CD8-positive, alpha-beta memory T cell (primary cell): ENCODE data around the gene SCAI. TPM values are rescaled to one million over a fixed set of nuclear protein-coding genes. Genes with fewer than 3 reads are reported as not detected.
A peak's percentile ranks its signal among the peaks of the same experiment; 100 is the strongest.
"Not testable (repeated sequence)": the region's sequence is repeated elsewhere in the genome, so short reads cannot be mapped to it uniquely, and the experiment has no call there.

Source experiments
- CTCF ChIA-PET: fragments of 350-600 bp; sonication (Branson Sonifier 250); formaldehyde crosslinking; loops from one replicate; lab custom pipeline; 2021; ENCODE audit warnings: antibody characterized with exemption; lab: Charles Lee
- POLR2A ChIA-PET: fragments of 350-600 bp; sonication (Branson Sonifier 250); formaldehyde crosslinking; loops from one replicate; lab custom pipeline; 2021; ENCODE audit warnings: antibody characterized with exemption; lab: Charles Lee
- DNase-seq, 5 donors: peaks; one replicate each; pipeline versions ENCODE4 v3.0.0 to v3.0.0-alpha.2; 2020 to 2022; ENCODE audit warnings: mixed read lengths in 1 of 5
- H3K27ac ChIP-seq: one replicate; pipeline ENCODE4 v1.7.0; 2013; ENCODE audit warnings: low read depth, mild to moderate bottlenecking, low read length, moderate library complexity
- H3K27me3 ChIP-seq: 2 replicates; pipeline ENCODE4 v1.7.0; 2013; ENCODE audit warnings: low read length, mild to moderate bottlenecking; ENCODE audit not compliant: insufficient read depth, poor library complexity, severe bottlenecking
- H3K36me3 ChIP-seq: 2 replicates; pipeline ENCODE4 v1.7.0; 2013; ENCODE audit warnings: mild to moderate bottlenecking, low read length, moderate library complexity; ENCODE audit not compliant: insufficient read depth
- H3K4me1 ChIP-seq: 2 replicates; pipeline ENCODE4 v1.7.0; 2013; ENCODE audit warnings: mild to moderate bottlenecking, low read length, moderate library complexity; ENCODE audit not compliant: insufficient read depth
- H3K4me3 ChIP-seq: 2 replicates; pipeline ENCODE4 v1.7.0; 2013; ENCODE audit warnings: mild to moderate bottlenecking, low read length
- H3K9me3 ChIP-seq: 2 replicates; pipeline ENCODE4 v1.7.0; 2013; ENCODE audit warnings: mild to moderate bottlenecking, low read length
- H3K27ac Mint-ChIP-seq, 8 donors: one replicate each; pipeline ENCODE4 v1.8.0; 2020 to 2021; ENCODE audit warnings: mixed read lengths in 8 of 8, mild to moderate bottlenecking in 6 of 8, inconsistent platforms in 3 of 8, moderate library complexity in 3 of 8
- H3K27me3 Mint-ChIP-seq, 2 donors: one replicate each; pipeline ENCODE4 v1.8.0; 2020 to 2021; ENCODE audit warnings: mixed read lengths in 2 of 2, mild to moderate bottlenecking in 1 of 2, moderate library complexity in 1 of 2
- H3K36me3 Mint-ChIP-seq, 3 donors: one replicate each; pipeline ENCODE4 v1.8.0; 2020 to 2021; ENCODE audit warnings: mixed read lengths in 3 of 3, inconsistent platforms in 1 of 3, mild to moderate bottlenecking in 1 of 3
- H3K4me1 Mint-ChIP-seq, 3 donors: one replicate each; pipeline ENCODE4 v1.8.0; 2020 to 2021; ENCODE audit warnings: mixed read lengths in 3 of 3, inconsistent platforms in 1 of 3, mild to moderate bottlenecking in 1 of 3
- H3K4me3 Mint-ChIP-seq, 7 donors: one replicate each; pipeline ENCODE4 v1.8.0; 2020 to 2021; ENCODE audit warnings: mixed read lengths in 7 of 7, mild to moderate bottlenecking in 6 of 7, moderate library complexity in 4 of 7, inconsistent platforms in 2 of 7
- H3K9me3 Mint-ChIP-seq, 5 donors: one replicate each; pipeline ENCODE4 v1.8.0; 2020 to 2022; ENCODE audit warnings: mixed read lengths in 5 of 5, mild to moderate bottlenecking in 3 of 5, moderate library complexity in 2 of 5, inconsistent platforms in 1 of 5
- polyA plus RNA-seq: library from polyadenylated mRNA; unstranded; fragments of 300-500 nt; fragmentation: Illumina TruSeq; gene quantifications from one replicate; pipeline ENCODE4 v1.2.3, GENCODE V29; 2021
- total RNA-seq, 2 experiments: library from RNA; stranded (reverse); gene quantifications; one replicate each; pipeline ENCODE4 v1.2.3, GENCODE V29; 2021

Gene SCAI
- total and polyA plus RNA-seq, 3 experiments from 2014 or later: 0.72 to 8.5 (median 8.3) TPM

- no peak for DNase-seq
- H3K4me3 Mint-ChIP-seq: no peak overlapping the region
- peaks cover 4 to 10% (median 7%) of the 10 kb centered on the region in 3 donors for H3K4me1 Mint-ChIP-seq
- CTCF ChIA-PET: no interaction called here
- Histone ChIP-seq H3K36me3 (peaks cover 55% of the 10 kb centered on the region), H3K27me3 (no peaks in the 10 kb centered on the region), H3K27ac (no peak overlapping the region), H3K9me3 (no peaks in the 10 kb centered on the region), H3K4me1 (no peaks in the 10 kb centered on the region), H3K4me3 (no peak overlapping the region)
- H3K9me3 Mint-ChIP-seq: no peaks in the 10 kb centered on the region
- POLR2A ChIA-PET: no interaction called here
- peaks cover 0 to 76% (median 16%) of the 10 kb centered on the region in 3 donors for H3K36me3 Mint-ChIP-seq
- H3K27me3 Mint-ChIP-seq: no peaks in the 10 kb centered on the region
- H3K27ac Mint-ChIP-seq: peak overlapping the region in 3 of 8 donors; percentile 3 to 54 (median 19)
Observed at GRCh38 chr9:124929464-124929863, 213.9 kb downstream of the SCAI start.

GRCh38 chr9:124928116-124928515 is 215.2 kb downstream of the SCAI start:
- CTCF ChIA-PET: no interaction called here
- no peak overlapping the region for H3K27ac ChIP-seq

GRCh38 chr9:124920394-124920793 is 222.9 kb downstream of the SCAI start:
- H3K4me1 Mint-ChIP-seq, H3K9me3 ChIP-seq, H3K27me3 ChIP-seq, H3K9me3 Mint-ChIP-seq, DNase-seq, H3K27ac ChIP-seq, H3K4me3 Mint-ChIP-seq, POLR2A ChIA-PET, CTCF ChIA-PET, H3K36me3 ChIP-seq, H3K4me1 ChIP-seq, H3K27ac Mint-ChIP-seq, H3K27me3 Mint-ChIP-seq, H3K4me3 ChIP-seq: not testable (repeated sequence)
- peaks cover 9 to 60% (median 14%) of the 10 kb centered on the region in 3 donors for H3K36me3 Mint-ChIP-seq

More at GRCh38 chr9:124928116-124928515, 215.2 kb downstream of the SCAI start:
- H3K36me3 ChIP-seq: peaks cover 47% of the 10 kb centered on the region
- H3K4me1 Mint-ChIP-seq: peaks cover 0 to 4% (median 0%) of the 10 kb centered on the region in 3 donors
- no peaks in the 10 kb centered on the region for H3K4me1 ChIP-seq
- no peaks in the 10 kb centered on the region for H3K9me3 Mint-ChIP-seq
- DNase-seq: no peak
- no peaks in the 10 kb centered on the region for H3K9me3 ChIP-seq
- POLR2A ChIA-PET: no interaction called here
- peaks cover 0 to 75% (median 11%) of the 10 kb centered on the region in 3 donors for H3K36me3 Mint-ChIP-seq
- no peaks in the 10 kb centered on the region for H3K27me3 ChIP-seq
- H3K27me3 Mint-ChIP-seq: no peaks in the 10 kb centered on the region
- H3K4me3 Mint-ChIP-seq: no peak overlapping the region
- H3K4me3 ChIP-seq: no peak overlapping the region
- peak overlapping the region in 1 of 8 donors; percentile 0 for H3K27ac Mint-ChIP-seq

- Histone ChIP-seq H3K27ac (no peak overlapping the region), H3K4me1 (no peaks in the 10 kb centered on the region), H3K9me3 (no peaks in the 10 kb centered on the region), H3K4me3 (no peak overlapping the region), H3K36me3 (peaks cover 12% of the 10 kb centered on the region), H3K27me3 (no peaks in the 10 kb centered on the region)
- Mint-ChIP-seq H3K4me3 (no peak overlapping the region), H3K36me3 (peaks cover 7 to 69% (median 31%) of the 10 kb centered on the region in 3 donors), H3K4me1 (peaks cover 0 to 7% (median 0%) of the 10 kb centered on the region in 3 donors), H3K27ac (peak overlapping the region in 2 of 8 donors; percentile 10 to 52), H3K27me3 (no peaks in the 10 kb centered on the region), H3K9me3 (no peaks in the 10 kb centered on the region)
- CTCF ChIA-PET: no interaction called here
- POLR2A ChIA-PET: no interaction called here
- no peak for DNase-seq
Observed at GRCh38 chr9:124914753-124915405, 228.4 kb downstream of the SCAI start.

- Mint-ChIP-seq H3K36me3 (peaks cover 4 to 63% (median 27%) of the 10 kb centered on the region in 3 donors), H3K27me3 (no peaks in the 10 kb centered on the region), H3K4me3 (no peak overlapping the region), H3K4me1 (peaks cover 0 to 7% (median 0%) of the 10 kb centered on the region in 3 donors), H3K9me3 (no peaks in the 10 kb centered on the region), H3K27ac (peak overlapping the region in 1 of 8 donors; percentile 7)
- Histone ChIP-seq H3K36me3 (peaks cover 7% of the 10 kb centered on the region), H3K9me3 (no peaks in the 10 kb centered on the region), H3K4me1 (no peaks in the 10 kb centered on the region), H3K27ac (no peak overlapping the region), H3K4me3 (no peak overlapping the region), H3K27me3 (no peaks in the 10 kb centered on the region)
- no peak for DNase-seq
- CTCF ChIA-PET: no interaction called here
- POLR2A ChIA-PET: interaction anchor here (0.6 kb wide), 1 partner anchor 13 kb away, joined by 6 read pairs; no protein-coding TSS in a partner anchor
Observed at GRCh38 chr9:124913378-124913777, 229.9 kb downstream of the SCAI start.

- peak overlapping the region in 1 of 8 donors; percentile 49 for H3K27ac Mint-ChIP-seq
- ChIA-PET CTCF (no interaction called here), POLR2A (no interaction called here)
- peaks cover 4 to 69% (median 32%) of the 10 kb centered on the region in 3 donors for H3K36me3 Mint-ChIP-seq
- Histone ChIP-seq H3K36me3 (peaks cover 7% of the 10 kb centered on the region), H3K27me3 (no peaks in the 10 kb centered on the region), H3K27ac (no peak overlapping the region), H3K9me3 (no peaks in the 10 kb centered on the region), H3K4me1 (no peaks in the 10 kb centered on the region), H3K4me3 (no peak overlapping the region)
- no peaks in the 10 kb centered on the region for H3K27me3 Mint-ChIP-seq
- no peaks in the 10 kb centered on the region for H3K9me3 Mint-ChIP-seq
- peaks cover 0 to 11% (median 0%) of the 10 kb centered on the region in 3 donors for H3K4me1 Mint-ChIP-seq
- no peak for DNase-seq
- H3K4me3 Mint-ChIP-seq: no peak overlapping the region
Observed at GRCh38 chr9:124911766-124912165, 231.6 kb downstream of the SCAI start.

GRCh38 chr9:124908098-124908497 is 235.2 kb downstream of the SCAI start:
- no peak overlapping the region for H3K4me3 ChIP-seq
- no peaks in the 10 kb centered on the region for H3K4me1 ChIP-seq
- Mint-ChIP-seq H3K27me3 (no peaks in the 10 kb centered on the region), H3K9me3 (no peaks in the 10 kb centered on the region), H3K27ac (peak overlapping the region in 3 of 8 donors; percentile 33 to 93 (median 35)), H3K4me3 (no peak overlapping the region), H3K4me1 (peaks cover 0 to 4% (median 0%) of the 10 kb centered on the region in 3 donors), H3K36me3 (peaks cover 6 to 55% (median 24%) of the 10 kb centered on the region in 3 donors)
- no peaks in the 10 kb centered on the region for H3K27me3 ChIP-seq
- ChIA-PET CTCF (interaction anchor here (1.3 kb wide), 1 partner anchor 10 kb away, joined by 4 read pairs; no protein-coding TSS in a partner anchor), POLR2A (no interaction called here)
- no peaks in the 10 kb centered on the region for H3K9me3 ChIP-seq
- peaks cover 9% of the 10 kb centered on the region for H3K36me3 ChIP-seq
- no peak for DNase-seq
- no peak overlapping the region for H3K27ac ChIP-seq

GRCh38 chr9:124906966-124907365 is 236.4 kb downstream of the SCAI start:
- CTCF ChIA-PET: no interaction called here
- H3K27me3 ChIP-seq: no peaks in the 10 kb centered on the region
- POLR2A ChIA-PET: no interaction called here
- no peaks in the 10 kb centered on the region for H3K9me3 ChIP-seq
- Mint-ChIP-seq H3K27ac (peak overlapping the region in 3 of 8 donors; percentile 16 to 62 (median 36)), H3K4me1 (peaks cover 0 to 4% (median 0%) of the 10 kb centered on the region in 3 donors), H3K36me3 (peaks cover 6 to 53% (median 28%) of the 10 kb centered on the region in 3 donors), H3K27me3 (peaks cover 0 to 2% of the 10 kb centered on the region in 2 donors), H3K9me3 (no peaks in the 10 kb centered on the region), H3K4me3 (no peak overlapping the region)
- H3K4me1 ChIP-seq: no peaks in the 10 kb centered on the region
- H3K27ac ChIP-seq: no peak overlapping the region
- H3K36me3 ChIP-seq: peaks cover 12% of the 10 kb centered on the region
- H3K4me3 ChIP-seq: no peak overlapping the region
- no peak for DNase-seq
